AG04450 (cell line): ENCODE results near the gene CEP295NL. TPM values are rescaled to one million over a fixed set of nuclear protein-coding genes. Genes with fewer than 3 reads are reported as not detected.

Experiments used
- CTCF ChIA-PET: fragments of 300-600, 350-600 bp; formaldehyde crosslinking; extraction: SDS; loops from one replicate; lab custom pipeline; 2022; ENCODE audit warnings: antibody characterized with exemption, inconsistent platforms; lab: Charles Lee
- POLR2A ChIA-PET: fragments of 350-600 bp; formaldehyde crosslinking; extraction: SDS; loops from one replicate; lab custom pipeline; 2021; ENCODE audit warnings: antibody characterized with exemption, inconsistent platforms; lab: Yijun Ruan, JAX
- DNase-seq: peaks from one replicate; pipeline ENCODE4 v3.0.0-alpha.2; 2011; ENCODE audit warnings: low read depth, low spot score
- H3K27ac ChIP-seq: one replicate; pipeline ENCODE4 v1.5.1; 2012; ENCODE audit warnings: low read depth, low read length, control low read depth
- H3K27me3 ChIP-seq: one replicate; pipeline ENCODE4 v1.6.0; 2012; ENCODE audit warnings: low read length; ENCODE audit not compliant: control insufficient read depth, insufficient read depth
- H3K4me3 ChIP-seq: 2 replicates; pipeline ENCODE4 v1.5.1; 2011; ENCODE audit warnings: mild to moderate bottlenecking, low read depth, low read length, control low read depth
- H3K9me3 ChIP-seq: 2 replicates; pipeline ENCODE4 v1.5.1; 2012; ENCODE audit warnings: low read length; ENCODE audit not compliant: control insufficient read depth, insufficient read depth
- polyA plus RNA-seq: library from polyadenylated mRNA; depleted of rRNA; stranded (reverse); fragments of >200 nt; gene quantifications from 2 replicates; pipeline ENCODE4 v1.2.3, GENCODE V29; 2011
- TF ChIP-seq, protein P1 (sequence below): IDR thresholded peaks from 2 replicates; pipeline ENCODE4 v1.5.1; 2011; ENCODE audit warnings: low read depth, low read length, control low read depth, inconsistent platforms

CEP295NL gene
- polyA plus RNA-seq, 1 experiment, result 0.11 TPM

DNA sequence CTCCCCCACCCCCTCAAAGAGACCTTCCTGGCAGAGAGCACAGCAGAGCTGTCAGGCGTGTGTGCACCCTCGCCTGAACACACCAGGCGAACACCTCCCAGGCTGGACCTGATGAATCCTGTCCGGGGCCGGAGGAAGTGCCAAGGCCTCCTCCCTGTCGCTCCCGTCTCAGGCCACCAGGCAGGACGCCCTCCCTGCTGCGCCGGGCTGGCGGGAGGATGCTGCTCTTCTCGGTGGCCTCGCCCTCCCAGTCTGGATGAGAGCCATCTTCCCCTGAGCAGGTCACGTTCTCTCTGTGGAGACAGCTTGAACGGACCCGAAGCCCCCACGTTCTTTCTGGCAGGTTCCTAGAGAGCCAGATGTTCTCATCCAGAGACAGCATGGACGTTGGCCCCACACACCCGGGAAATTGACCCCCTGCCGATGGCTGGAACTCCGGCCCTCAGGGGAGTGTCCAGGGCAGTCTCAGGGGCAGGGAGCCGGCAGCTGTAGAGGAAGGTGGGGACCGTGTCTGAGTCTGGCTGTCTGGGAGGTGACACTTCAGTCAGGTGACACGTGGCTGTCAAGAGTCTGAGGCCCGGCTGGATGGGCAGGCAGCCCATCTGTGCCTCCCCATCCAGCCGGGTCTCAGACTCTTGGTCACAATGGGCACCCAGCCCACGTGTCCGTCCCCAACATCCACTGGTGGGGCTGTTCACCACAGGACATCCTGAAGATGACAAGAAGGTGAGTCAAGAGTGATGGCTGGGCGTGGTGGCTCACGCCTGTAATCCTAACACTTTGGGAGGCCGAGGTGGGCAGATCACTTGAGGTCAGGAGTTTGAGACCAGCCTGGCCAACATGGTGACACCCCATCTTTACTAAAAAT lies 27.1 kb upstream of the CEP295NL start:
- no peak overlapping the region for H3K4me3 ChIP-seq
- H3K27ac ChIP-seq, result no peak overlapping the region
- H3K9me3 ChIP-seq, result no peaks in the 10 kb centered on the region; the same call in 1 of the 2 replicates
- ChIA-PET POLR2A (no interaction called here), CTCF (no interaction called here)
- no peak for DNase-seq
- TF ChIP-seq, protein P1, sequence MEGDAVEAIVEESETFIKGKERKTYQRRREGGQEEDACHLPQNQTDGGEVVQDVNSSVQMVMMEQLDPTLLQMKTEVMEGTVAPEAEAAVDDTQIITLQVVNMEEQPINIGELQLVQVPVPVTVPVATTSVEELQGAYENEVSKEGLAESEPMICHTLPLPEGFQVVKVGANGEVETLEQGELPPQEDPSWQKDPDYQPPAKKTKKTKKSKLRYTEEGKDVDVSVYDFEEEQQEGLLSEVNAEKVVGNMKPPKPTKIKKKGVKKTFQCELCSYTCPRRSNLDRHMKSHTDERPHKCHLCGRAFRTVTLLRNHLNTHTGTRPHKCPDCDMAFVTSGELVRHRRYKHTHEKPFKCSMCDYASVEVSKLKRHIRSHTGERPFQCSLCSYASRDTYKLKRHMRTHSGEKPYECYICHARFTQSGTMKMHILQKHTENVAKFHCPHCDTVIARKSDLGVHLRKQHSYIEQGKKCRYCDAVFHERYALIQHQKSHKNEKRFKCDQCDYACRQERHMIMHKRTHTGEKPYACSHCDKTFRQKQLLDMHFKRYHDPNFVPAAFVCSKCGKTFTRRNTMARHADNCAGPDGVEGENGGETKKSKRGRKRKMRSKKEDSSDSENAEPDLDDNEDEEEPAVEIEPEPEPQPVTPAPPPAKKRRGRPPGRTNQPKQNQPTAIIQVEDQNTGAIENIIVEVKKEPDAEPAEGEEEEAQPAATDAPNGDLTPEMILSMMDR, result no peak
- H3K27me3 ChIP-seq, result no peaks in the 10 kb centered on the region

DNA sequence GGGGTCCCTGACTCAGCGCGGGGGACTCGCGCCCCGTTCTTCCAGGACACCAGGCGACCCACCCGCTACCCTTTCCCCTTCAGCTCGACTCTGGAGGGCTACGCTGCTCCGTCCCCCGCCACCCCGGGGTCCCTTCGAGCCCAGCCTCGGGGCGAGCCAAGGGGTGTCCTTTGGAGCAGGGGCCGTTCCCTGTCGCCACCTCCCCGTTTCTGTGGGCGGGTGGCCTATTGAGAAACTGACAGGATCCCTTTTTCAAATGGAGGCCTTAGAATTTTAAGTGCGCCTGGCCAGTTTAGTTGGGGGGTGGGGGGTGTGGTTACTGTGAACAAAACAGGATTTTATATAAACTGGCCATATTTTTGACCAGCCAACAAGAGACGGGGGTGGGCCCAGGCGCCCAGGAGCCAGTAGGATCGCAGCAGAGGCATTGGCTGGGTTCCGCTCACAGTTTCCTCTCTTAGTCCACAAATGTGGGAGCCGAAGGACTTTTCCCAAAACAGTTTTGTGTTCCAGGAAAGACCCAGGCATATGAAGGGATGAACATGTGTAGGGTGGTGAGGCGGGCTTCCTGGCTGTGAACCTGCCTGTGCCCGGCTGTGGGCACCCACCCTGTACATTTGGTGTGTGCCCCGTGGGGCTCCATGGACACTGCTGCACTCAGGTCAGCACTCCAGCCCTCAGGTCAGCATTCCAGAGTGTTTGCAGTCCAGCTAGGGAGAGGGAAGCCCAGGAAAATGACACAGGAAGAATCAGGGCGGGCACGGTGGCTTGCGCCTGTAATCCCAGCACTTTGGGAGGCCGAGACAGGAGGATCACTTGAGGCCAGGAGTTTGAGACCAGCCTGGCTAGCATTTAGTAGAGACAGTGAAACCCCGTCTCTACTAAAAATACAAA lies 22.9 kb upstream of the CEP295NL start:
- ChIA-PET CTCF (interaction anchor here (0.7 kb wide), 1 partner anchor 127 kb away, joined by 7 read pairs; no protein-coding TSS in a partner anchor), POLR2A (interaction anchor here (0.7 to 3.9 kb wide), 2 partner anchors 9 to 57 kb away, joined by 3 to 26 read pairs; no protein-coding TSS in a partner anchor)
- peak; percentile 70 for DNase-seq
- no peaks in the 10 kb centered on the region for H3K27me3 ChIP-seq
- peak overlapping the region; percentile 63 for H3K4me3 ChIP-seq
- no peaks in the 10 kb centered on the region; the same call in 1 of the 2 replicates for H3K9me3 ChIP-seq
- TF ChIP-seq, protein P1, result no peak
- H3K27ac ChIP-seq, result peak overlapping the region; percentile 95

DNA sequence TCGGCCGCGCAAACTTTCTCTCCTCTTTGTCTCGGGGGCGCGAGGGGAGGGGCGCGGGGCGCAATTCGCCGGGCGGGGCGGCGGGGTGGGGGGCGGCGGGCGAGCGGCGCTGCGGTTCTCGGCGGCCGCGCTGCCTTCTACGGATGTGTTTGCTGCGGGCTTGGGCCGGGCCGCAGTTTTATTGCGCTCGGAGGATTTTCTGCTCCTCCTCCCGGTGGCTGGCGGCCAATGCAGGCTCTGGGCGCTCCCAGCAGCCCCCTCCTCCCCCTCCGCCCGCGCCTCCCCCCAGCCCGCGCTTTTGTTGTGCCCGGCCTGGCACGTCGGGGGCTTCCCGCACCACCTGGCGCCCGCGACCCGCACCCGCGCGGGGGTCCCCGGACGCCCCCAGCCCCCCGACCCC lies 22.2 kb upstream of the CEP295NL start, which contains the start of gene TIMP2:
Gene TIMP2, minus strand, starts transcription at position 154 of the 400 bp plus-strand sequence. CDS start 299 bp downstream, outside the sequence.
- Histone ChIP-seq H3K9me3 (no peaks in the 10 kb centered on the region; the same call in 1 of the 2 replicates), H3K27ac (peak within 1 kb of the TSS; percentile 95), H3K4me3 (peak within 1 kb of the TSS; percentile 88), H3K27me3 (no peaks in the 10 kb centered on the region)
- peak; percentile 71 for DNase-seq
- POLR2A ChIA-PET, result interaction anchor here (1.3 to 3.9 kb wide), 2 partner anchors 10 kb away, joined by 8 to 26 read pairs; no protein-coding TSS in a partner anchor
- TF ChIP-seq, protein P1, result no peak
- CTCF ChIA-PET, result interaction anchor here (0.7 kb wide), 1 partner anchor 127 kb away, joined by 7 read pairs; no protein-coding TSS in a partner anchor

DNA sequence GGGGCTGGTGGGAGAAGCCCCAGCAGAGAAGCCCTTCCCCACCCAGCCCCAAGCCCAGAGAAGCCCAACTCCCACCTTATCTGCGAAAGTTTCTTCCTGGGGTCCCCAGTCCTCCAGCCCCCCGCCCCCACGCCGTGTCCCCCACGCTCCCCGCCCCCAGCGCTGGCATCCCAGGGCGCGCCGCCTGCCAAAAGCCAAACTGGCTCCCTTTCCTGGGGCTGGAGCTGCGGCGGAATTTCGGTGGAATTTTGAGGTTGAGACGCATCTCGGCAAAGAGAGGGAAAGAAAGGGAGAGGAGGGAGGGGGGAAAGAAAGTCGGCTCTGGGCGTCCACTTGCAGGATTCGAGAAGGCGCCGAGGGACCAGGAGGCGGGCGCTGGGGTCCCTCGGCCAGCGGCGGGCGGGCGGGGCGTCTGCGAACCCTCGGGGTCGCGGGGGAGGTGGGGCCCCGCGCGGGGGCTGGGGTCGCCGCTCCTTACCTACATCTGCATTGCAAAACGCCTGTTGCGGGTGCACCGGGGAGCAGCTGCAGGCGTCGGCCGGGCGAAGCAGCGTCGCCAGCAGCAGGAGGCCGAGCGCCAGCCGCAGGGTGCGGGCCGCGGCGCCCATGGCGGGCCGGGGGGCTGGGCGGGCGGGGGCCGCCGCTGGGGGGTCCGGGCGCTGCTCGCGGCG lies 21.6 kb upstream of the CEP295NL start:
- Histone ChIP-seq H3K4me3 (peak overlapping the region; percentile 88), H3K27ac (no peak overlapping the region), H3K27me3 (no peaks in the 10 kb centered on the region), H3K9me3 (no peaks in the 10 kb centered on the region; the same call in 1 of the 2 replicates)
- no peak for DNase-seq
- ChIA-PET CTCF (interaction anchor here (0.6 kb wide), 1 partner anchor 122 kb away, joined by 3 read pairs; no protein-coding TSS in a partner anchor), POLR2A (interaction anchor here (0.6 to 3.9 kb wide), 3 partner anchors 9 to 86 kb away, joined by 4 to 26 read pairs (median 8); no protein-coding TSS in a partner anchor)
- TF ChIP-seq, protein P1, result no peak
